OCI-LY7 (cell line): ENCODE data around the gene SAT2.

Experiments
- EZH2phosphoT487 ChIP-seq: fragments of 200-600 bp; sonication (generic); IDR thresholded peaks from 2 replicates; pipeline ENCODE4 v1.6.1; 2018; ENCODE audit warnings: low read depth, borderline replicate concordance, mild to moderate bottlenecking, mixed run types, antibody characterized with exemption, low read length, moderate library complexity, mixed read lengths
- TF ChIP-seq, protein P1 (sequence below): fragments of 200-600 bp; sonication (generic); conservative IDR thresholded peaks from 2 replicates; pipeline ENCODE4 v1.5.1; 2014; ENCODE audit warnings: mild to moderate bottlenecking, antibody characterized with exemption, low read length, moderate library complexity, mixed read lengths

DNA sequence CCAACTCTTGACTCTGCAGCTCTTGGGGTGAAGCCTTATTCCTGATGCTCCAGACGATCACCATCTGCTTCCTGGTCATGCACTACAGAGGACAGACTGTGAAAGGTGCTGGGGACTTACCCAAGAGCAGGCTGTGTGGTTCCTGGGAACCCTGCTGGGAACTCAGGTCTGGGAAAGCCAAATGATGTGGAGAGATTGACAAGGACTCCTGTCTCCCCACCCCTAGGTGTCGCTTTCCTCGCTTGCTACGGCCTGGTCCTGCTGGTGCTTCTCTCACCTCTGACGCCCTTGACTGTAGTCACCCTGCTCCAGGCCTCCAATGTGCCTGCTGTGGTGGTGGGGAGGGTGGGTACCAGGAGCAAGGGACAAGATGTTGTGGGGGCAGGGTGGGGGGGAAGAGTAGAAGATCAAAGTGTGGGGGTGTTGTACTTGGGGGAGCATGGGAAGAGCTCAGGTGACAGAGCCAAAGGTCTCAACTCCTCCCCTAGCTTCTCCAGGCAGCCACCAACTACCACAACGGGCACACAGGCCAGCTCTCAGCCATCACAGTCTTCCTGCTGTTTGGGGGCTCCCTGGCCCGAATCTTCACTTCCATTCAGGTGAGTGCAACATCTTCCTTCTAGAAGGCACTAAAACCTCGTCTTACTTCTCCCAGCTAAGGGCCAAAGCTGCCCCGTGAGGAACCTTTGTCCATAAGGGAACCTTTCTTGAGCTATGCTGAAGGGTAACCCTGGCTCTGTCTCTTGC lies 40.8 kb downstream of the SAT2 start:
- TF ChIP-seq, protein P1, sequence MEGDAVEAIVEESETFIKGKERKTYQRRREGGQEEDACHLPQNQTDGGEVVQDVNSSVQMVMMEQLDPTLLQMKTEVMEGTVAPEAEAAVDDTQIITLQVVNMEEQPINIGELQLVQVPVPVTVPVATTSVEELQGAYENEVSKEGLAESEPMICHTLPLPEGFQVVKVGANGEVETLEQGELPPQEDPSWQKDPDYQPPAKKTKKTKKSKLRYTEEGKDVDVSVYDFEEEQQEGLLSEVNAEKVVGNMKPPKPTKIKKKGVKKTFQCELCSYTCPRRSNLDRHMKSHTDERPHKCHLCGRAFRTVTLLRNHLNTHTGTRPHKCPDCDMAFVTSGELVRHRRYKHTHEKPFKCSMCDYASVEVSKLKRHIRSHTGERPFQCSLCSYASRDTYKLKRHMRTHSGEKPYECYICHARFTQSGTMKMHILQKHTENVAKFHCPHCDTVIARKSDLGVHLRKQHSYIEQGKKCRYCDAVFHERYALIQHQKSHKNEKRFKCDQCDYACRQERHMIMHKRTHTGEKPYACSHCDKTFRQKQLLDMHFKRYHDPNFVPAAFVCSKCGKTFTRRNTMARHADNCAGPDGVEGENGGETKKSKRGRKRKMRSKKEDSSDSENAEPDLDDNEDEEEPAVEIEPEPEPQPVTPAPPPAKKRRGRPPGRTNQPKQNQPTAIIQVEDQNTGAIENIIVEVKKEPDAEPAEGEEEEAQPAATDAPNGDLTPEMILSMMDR, result peak; percentile 64; the same call in 1 of the 2 replicates
- no peak for TF ChIP-seq EZH2phosphoT487
